H1 (cell line): ENCODE data around the gene TBC1D32. TPM values are rescaled to one million over a fixed set of nuclear protein-coding genes. Genes with fewer than 3 reads are reported as not detected.
"Not testable (repeated sequence)": the region's sequence is repeated elsewhere in the genome, so short reads cannot be mapped to it uniquely, and the experiment has no call there.

ENCODE experiments used
- CTCF ChIA-PET: fragments of 300-600 bp; sonication (Branson Sonifier 250); formaldehyde crosslinking; loops from one replicate; lab custom pipeline; 2021; ENCODE audit not compliant: partially characterized antibody; lab: Charles Lee
- POLR2A ChIA-PET: fragments of 300-600 bp; sonication (Branson Sonifier 250); formaldehyde crosslinking; loops from one replicate; lab custom pipeline; 2021; ENCODE audit warnings: inconsistent platforms; ENCODE audit not compliant: partially characterized antibody; lab: Charles Lee
- DNase-seq, 2 experiments: peaks; one replicate each; pipeline versions ENCODE4 v3.0.0 to v3.0.0-alpha.2; 2010 to 2022; ENCODE audit warnings: low spot score in 2 of 2, low read depth in 1 of 2, mixed read lengths in 1 of 2
- FAIRE-seq: peaks from 2 replicates; lab custom pipeline; 2011; peaks lifted over from hg19 to GRCh38; lab: Jason Lieb, UNC
- H2AFZ ChIP-seq: 2 replicates; pipeline ENCODE4 v1.8.1; 2012; ENCODE audit warnings: low read length, inconsistent platforms
- H2AK5ac ChIP-seq: 2 replicates; pipeline ENCODE4 v1.6.1; 2013; ENCODE audit warnings: low read depth, low read length
- H2BK120ac ChIP-seq: replicated peaks from 2 replicates; pipeline ENCODE3; 2013; ENCODE audit warnings: low read depth, low read length, inconsistent platforms
- H2BK12ac ChIP-seq: 2 replicates; pipeline ENCODE4 v1.6.1; 2013; ENCODE audit warnings: low read depth, low read length
- H2BK15ac ChIP-seq: 2 replicates; pipeline ENCODE4 v1.6.1; 2013; ENCODE audit warnings: low read length
- H2BK20ac ChIP-seq: 2 replicates; pipeline ENCODE4 v1.6.1; 2013; ENCODE audit warnings: low read length
- H2BK5ac ChIP-seq: 2 replicates; pipeline ENCODE4 v1.6.1; 2013; ENCODE audit warnings: low read depth, low read length
- H3K14ac ChIP-seq: 2 replicates; pipeline ENCODE4 v1.6.1; 2013; ENCODE audit warnings: inconsistent platforms; ENCODE audit not compliant: insufficient read length
- H3K18ac ChIP-seq: 2 replicates; pipeline ENCODE4 v1.6.1; 2013; ENCODE audit warnings: low read length; ENCODE audit errors: extremely low read depth
- H3K23ac ChIP-seq: 2 replicates; pipeline ENCODE4 v1.6.1; 2013; ENCODE audit warnings: inconsistent platforms; ENCODE audit not compliant: insufficient read length
- H3K23me2 ChIP-seq: 2 replicates; pipeline ENCODE4 v1.6.1; 2013; ENCODE audit warnings: low read depth, low read length
- H3K27ac ChIP-seq: 2 replicates; pipeline ENCODE4 v1.6.1; 2011; ENCODE audit warnings: low read depth, low read length, inconsistent platforms
- H3K27me3 ChIP-seq, 4 experiments: replicated peaks in 1 of 4; 1 replicate in 1 of 4; 2 replicates in 3 of 4; pipeline versions ENCODE4 v1.6.1 to v1.8.1; 2011 to 2013; ENCODE audit warnings: low read length in 3 of 4, mild to moderate bottlenecking in 3 of 4, inconsistent platforms in 2 of 4, mixed read lengths in 2 of 4, moderate library complexity in 1 of 4; ENCODE audit not compliant: control insufficient read depth in 3 of 4, insufficient read depth in 3 of 4; ENCODE audit errors: extremely low read depth in 1 of 4
- H3K36me3 ChIP-seq, 4 experiments: 2 replicates each; pipeline versions ENCODE4 v1.6.1 to v1.8.1; 2011 to 2013; ENCODE audit warnings: mild to moderate bottlenecking in 4 of 4, low read length in 3 of 4, moderate library complexity in 2 of 4, control low read depth in 1 of 4, inconsistent platforms in 1 of 4; ENCODE audit not compliant: insufficient read depth in 4 of 4, control insufficient read depth in 2 of 4
- H3K4ac ChIP-seq: replicated peaks from 2 replicates; pipeline ENCODE3; 2013; ENCODE audit warnings: low read length, low read depth, mixed read lengths, inconsistent platforms; ENCODE audit not compliant: insufficient read length
- H3K4me1 ChIP-seq, 4 experiments: replicated peaks in 1 of 4; 1 replicate in 1 of 4; 2 replicates in 3 of 4; pipeline versions ENCODE4 v1.6.1 to v1.8.1; 2011 to 2013; ENCODE audit warnings: low read length in 3 of 4, inconsistent platforms in 2 of 4, mixed read lengths in 1 of 4; ENCODE audit not compliant: insufficient read depth in 4 of 4, control insufficient read depth in 3 of 4
- H3K4me2 ChIP-seq, 2 experiments: 2 replicates each; pipeline versions ENCODE4 v1.6.1 to v1.8.1; 2011 to 2013; ENCODE audit warnings: low read depth in 2 of 2, low read length in 2 of 2, control low read depth in 1 of 2, inconsistent platforms in 1 of 2, mild to moderate bottlenecking in 1 of 2; ENCODE audit not compliant: insufficient read depth in 1 of 2
- H3K4me3 ChIP-seq, 4 experiments: fragments of 200-600, 300-600 bp in 1 of 4; sonication (generic), shearing (Covaris generic), sonication (Bioruptor Twin) in 1 of 4; 2 replicates each; pipeline versions ENCODE4 v1.5.1 to v1.8.1; 2011 to 2016; ENCODE audit warnings: low read length in 4 of 4, low read depth in 3 of 4, control low read depth in 2 of 4, inconsistent platforms in 2 of 4, mild to moderate bottlenecking in 2 of 4, mixed read lengths in 1 of 4, moderate library complexity in 1 of 4; ENCODE audit not compliant: insufficient read depth in 2 of 4; ENCODE audit errors: extremely low read depth in 1 of 4
- H3K56ac ChIP-seq: replicated peaks from 2 replicates; pipeline ENCODE3; 2013; ENCODE audit warnings: low read depth, mild to moderate bottlenecking, mixed read lengths, low read length, inconsistent platforms; ENCODE audit not compliant: insufficient read length
- H3K79me1 ChIP-seq: 2 replicates; pipeline ENCODE4 v1.6.1; 2013; ENCODE audit warnings: low read depth, low read length, control low read depth
- H3K79me2 ChIP-seq, 2 experiments: 2 replicates each; pipeline versions ENCODE4 v1.6.1 to v1.8.1; 2012 to 2013; ENCODE audit warnings: low read length in 2 of 2, mild to moderate bottlenecking in 2 of 2, inconsistent platforms in 1 of 2; ENCODE audit not compliant: insufficient read depth in 2 of 2, control insufficient read depth in 1 of 2
- H3K9ac ChIP-seq, 4 experiments: replicated peaks in 1 of 4; 1 replicate in 1 of 4; 2 replicates in 3 of 4; pipeline versions ENCODE4 v1.6.1 to v1.8.1; 2011 to 2013; ENCODE audit warnings: low read depth in 3 of 4, low read length in 3 of 4, control low read depth in 2 of 4, mild to moderate bottlenecking in 2 of 4, moderate library complexity in 2 of 4, inconsistent platforms in 1 of 4; ENCODE audit errors: extremely low read depth in 1 of 4
- H3K9me3 ChIP-seq, 2 experiments: 2 replicates each; pipeline versions ENCODE4 v1.6.1 to v1.8.1; 2012 to 2013; ENCODE audit warnings: mild to moderate bottlenecking in 2 of 2, moderate library complexity in 2 of 2, control low read depth in 1 of 2, inconsistent platforms in 1 of 2, low read depth in 1 of 2, low read length in 1 of 2, mixed read lengths in 1 of 2; ENCODE audit not compliant: insufficient read depth in 2 of 2
- H4K20me1 ChIP-seq, 2 experiments: replicated peaks in 1 of 2; 2 replicates each; pipeline versions ENCODE3 to v1.8.1; 2011 to 2013; ENCODE audit warnings: inconsistent platforms in 2 of 2, low read length in 2 of 2, mild to moderate bottlenecking in 1 of 2; ENCODE audit not compliant: insufficient read depth in 2 of 2, control insufficient read depth in 1 of 2
- H4K5ac ChIP-seq: 2 replicates; pipeline ENCODE4 v1.6.1; 2013; ENCODE audit warnings: low read length, low read depth, mixed read lengths, inconsistent platforms; ENCODE audit not compliant: insufficient read length
- H4K8ac ChIP-seq: 2 replicates; pipeline ENCODE4 v1.8.0; 2013; ENCODE audit warnings: mild to moderate bottlenecking, moderate library complexity, low read length, inconsistent platforms; ENCODE audit not compliant: insufficient read depth; ENCODE audit errors: extremely low read depth
- H4K91ac ChIP-seq: replicated peaks from 2 replicates; pipeline ENCODE3; 2013; ENCODE audit warnings: low read length, mixed read lengths, inconsistent platforms; ENCODE audit not compliant: insufficient read length
- CEBPB ChIP-seq: IDR thresholded peaks from 2 replicates; pipeline ENCODE4 v1.6.1; 2012; ENCODE audit warnings: low read depth, low read length
- FOSL1 ChIP-seq: IDR thresholded peaks from 2 replicates; pipeline ENCODE4 v1.6.1; 2011; ENCODE audit warnings: mild to moderate bottlenecking, low read depth, low read length, moderate library complexity; ENCODE audit not compliant: insufficient read depth
- WGBS, 2 experiments: shearing (Covaris generic) in 1 of 2; methylation state at CpG; one replicate each; pipeline versions ENCODE4 v1.1.6 to v1.1.7; 2013 to 2015; ENCODE audit warnings: low lambda C conversion rate in 2 of 2, mixed read lengths in 2 of 2, inconsistent platforms in 1 of 2, low coverage in 1 of 2, missing lambda C conversion rate in 1 of 2; ENCODE audit not compliant: insufficient replicate concordance in 2 of 2, insufficient coverage in 1 of 2, insufficient read length in 1 of 2; ENCODE audit errors: extremely low coverage in 1 of 2, missing lambda C conversion rate in 1 of 2; 5-methylcytosine and 5-hydroxymethylcytosine counted together
- polyA plus RNA-seq, 7 experiments: library from polyadenylated mRNA; depleted of rRNA in 3 of 7; stranded (reverse) in 5 of 7; unstranded in 2 of 7; fragments of >200 nt in 5 of 7; fragments of 200-250 nt in 2 of 7; gene quantifications; 1 replicate in 5 of 7; 2 replicates in 1 of 7; 4 replicates in 1 of 7; pipeline versions ENCODE4 v1.2.1 to v1.2.3, GENCODE V29; 2011 to 2013; ENCODE audit warnings: missing spikeins in 2 of 7, mixed read lengths in 2 of 7
- total RNA-seq: library from RNA; stranded (reverse); fragmentation: NEBNext Ultra II Directional; extraction: Animal tissue kit (Norgen Biotek cat#: 25700); gene quantifications from 2 replicates; pipeline ENCODE4 v1.2.1, GENCODE V29; 2021

The TBC1D32 gene
- total and polyA plus RNA-seq, 2 of the 8 experiments (the other 6 are each of a cell fraction or from before 2014, with no cell fraction given), result 5.3 to 7.1 TPM

- Histone ChIP-seq H3K23me2 (no peaks in the 10 kb centered on the region), H2BK120ac (no peak overlapping the region), H4K91ac (no peak overlapping the region), H3K23ac (no peak overlapping the region), H3K27ac (no peak overlapping the region), H2AK5ac (no peak overlapping the region), H3K4me3 (no peak overlapping the region), H2BK20ac (no peak overlapping the region), H3K9me3 (no peaks in the 10 kb centered on the region), H3K14ac (no peak overlapping the region), H4K8ac (no peak overlapping the region), H3K79me1 (no peaks in the 10 kb centered on the region), H3K4me2 (no peak overlapping the region), H4K20me1 (no peaks in the 10 kb centered on the region), H3K9ac (no peak overlapping the region), H3K79me2 (no peaks in the 10 kb centered on the region), H3K4me1 (peaks cover 0 to 2% (median 0%) of the 10 kb centered on the region in 4 experiments; a peak in 1 of 7 replicates), H2BK15ac (no peak overlapping the region), H2BK5ac (no peak overlapping the region), H4K5ac (no peak overlapping the region), H2BK12ac (no peak overlapping the region), H3K36me3 (no peaks in the 10 kb centered on the region), H2AFZ (no peak overlapping the region), H3K18ac (no peak overlapping the region), H3K56ac (no peak overlapping the region), H3K27me3 (no peaks in the 10 kb centered on the region), H3K4ac (no peak overlapping the region)
- DNase-seq, result no peak
- FAIRE-seq, result no peak
- ChIA-PET CTCF (no interaction called here), POLR2A (no interaction called here)
- TF ChIP-seq FOSL1 (no peak), CEBPB (peak; percentile 70; the same call in 1 of the 2 replicates)
- WGBS, 2 experiments, result 80% methylated on average over 2 of the region's 2 CpGs; no CpG with 5 or more reads in 1 of the 2 experiments
Observed at GRCh38 chr6:121201105-121201504, 133.2 kb downstream of the TBC1D32 start.

- DNase-seq, H3K14ac ChIP-seq, H3K27me3 ChIP-seq, H3K27ac ChIP-seq, H3K18ac ChIP-seq, H2BK120ac ChIP-seq, H4K8ac ChIP-seq, H2BK12ac ChIP-seq, H3K4me3 ChIP-seq, H3K9ac ChIP-seq, H2AFZ ChIP-seq, H3K23ac ChIP-seq, H2BK15ac ChIP-seq, H3K23me2 ChIP-seq, H3K79me2 ChIP-seq, H3K79me1 ChIP-seq, H4K5ac ChIP-seq, H3K9me3 ChIP-seq, H3K56ac ChIP-seq, H2BK5ac ChIP-seq, FAIRE-seq, POLR2A ChIA-PET, H4K91ac ChIP-seq, H3K4me1 ChIP-seq, H2BK20ac ChIP-seq, H4K20me1 ChIP-seq, CTCF ChIA-PET, H3K4ac ChIP-seq, H3K4me2 ChIP-seq, H2AK5ac ChIP-seq, H3K36me3 ChIP-seq: not testable (repeated sequence)
- WGBS, 2 experiments, result 92% methylated on average over 4 of the region's 4 CpGs; no CpG with 5 or more reads in 1 of the 2 experiments
Observed at GRCh38 chr6:121196042-121196441, 138.2 kb downstream of the TBC1D32 start.
